NCI-H1092 (cell line): ENCODE results near the gene SHISAL1.
"Not testable (repeated sequence)": the region's sequence is repeated elsewhere in the genome, so short reads cannot be mapped to it uniquely, and the experiment has no call there.

Source experiments
- DNase-seq: peaks from one replicate; lab custom pipeline; 2025; lab: John Stamatoyannopoulos, UW

Gene SHISAL1

GRCh38 chr22:44328326-44328725 is 15.6 kb upstream of the SHISAL1 start:
- no peak for DNase-seq

GRCh38 chr22:44326491-44326885 is 13.7 kb upstream of the SHISAL1 start:
- DNase-seq, result no peak

- no peak for DNase-seq
These were observed 13.2 kb upstream of the SHISAL1 start for GRCh38 chr22:44325718-44326490.

GRCh38 chr22:44323140-44323790 is 10.5 kb upstream of the SHISAL1 start:
- DNase-seq, result not testable (repeated sequence)

GRCh38 chr22:44319685-44320084 is 6.9 kb upstream of the SHISAL1 start:
- no peak for DNase-seq

- no peak for DNase-seq
These were observed 6.0 kb upstream of the SHISAL1 start for GRCh38 chr22:44318751-44319150.

- no peak for DNase-seq
These were observed 5.3 kb upstream of the SHISAL1 start for GRCh38 chr22:44317886-44318637.

GRCh38 chr22:44317123-44317444 is 4.3 kb upstream of the SHISAL1 start:
- no peak for DNase-seq

GRCh38 chr22:44316393-44317122 is 3.8 kb upstream of the SHISAL1 start:
- DNase-seq, result no peak

GRCh38 chr22:44314425-44315067 is 1.8 kb upstream of the SHISAL1 start:
- DNase-seq, result no peak

GRCh38 chr22:44313385-44314006 is 745 bp upstream of the SHISAL1 start:
- no peak for DNase-seq

- no peak for DNase-seq
These were observed 938 bp downstream of the SHISAL1 start for GRCh38 chr22:44311855-44312170.

GRCh38 chr22:44311104-44311854 is 1.5 kb downstream of the SHISAL1 start:
- DNase-seq, result no peak

GRCh38 chr22:44309647-44310046 is 3.1 kb downstream of the SHISAL1 start:
- DNase-seq, result no peak

- DNase-seq, result no peak
These were observed 3.6 kb downstream of the SHISAL1 start for GRCh38 chr22:44309137-44309536.

- DNase-seq, result no peak
These were observed 5.1 kb downstream of the SHISAL1 start for GRCh38 chr22:44307509-44308169.

- DNase-seq, result no peak
These were observed 6.9 kb downstream of the SHISAL1 start for GRCh38 chr22:44305888-44306287.

- no peak for DNase-seq
These were observed 7.3 kb downstream of the SHISAL1 start for GRCh38 chr22:44305455-44305854.

GRCh38 chr22:44304911-44305310 is 7.8 kb downstream of the SHISAL1 start:
- DNase-seq, result no peak

GRCh38 chr22:44304354-44304753 is 8.4 kb downstream of the SHISAL1 start:
- DNase-seq, result no peak
